Smooth muscle cell (in vitro differentiated cells): Measurements from ENCODE around the gene DUSP23. TPM values are rescaled to one million over a fixed set of nuclear protein-coding genes. Genes with fewer than 3 reads are reported as not detected.

Experiments used
- DNase-seq: peaks from one replicate; lab custom pipeline; 2025; ENCODE audit not compliant: unreplicated experiment; lab: John Stamatoyannopoulos, UW
- H2AFZ ChIP-seq: fragments of 200-600 bp; sonication (generic); 2 replicates; pipeline ENCODE4 v1.6.0; 2016; ENCODE audit warnings: antibody characterized with exemption, low read depth, mild to moderate bottlenecking
- H3F3A ChIP-seq: fragments of 200-600 bp; sonication (generic); 2 replicates; pipeline ENCODE4 v1.6.0; 2017; ENCODE audit warnings: antibody characterized with exemption, low read depth
- H3K27ac ChIP-seq: fragments of 200-600 bp; sonication (generic); 2 replicates; pipeline ENCODE4 v1.5.1; 2016; ENCODE audit warnings: low read depth, mild to moderate bottlenecking
- H3K27me3 ChIP-seq: fragments of 200-600 bp; sonication (generic); 2 replicates; pipeline ENCODE4 v1.6.1; 2016; ENCODE audit warnings: low read depth, mild to moderate bottlenecking
- H3K36me3 ChIP-seq: fragments of 200-600 bp; sonication (generic); 2 replicates; pipeline ENCODE4 v1.5.1; 2016; ENCODE audit warnings: low read depth
- H3K4me1 ChIP-seq: fragments of 200-600 bp; sonication (generic); 2 replicates; pipeline ENCODE4 v1.5.1; 2016; ENCODE audit warnings: low read depth
- H3K4me2 ChIP-seq: fragments of 200-600 bp; sonication (generic); 2 replicates; pipeline ENCODE4 v1.6.0; 2016; ENCODE audit warnings: mild to moderate bottlenecking
- H3K4me3 ChIP-seq: fragments of 200-600 bp; sonication (generic); 2 replicates; pipeline ENCODE4 v1.5.1; 2016; ENCODE audit warnings: mild to moderate bottlenecking
- H3K79me2 ChIP-seq: fragments of 200-600 bp; sonication (generic); 2 replicates; pipeline ENCODE4 v1.6.0; 2016; ENCODE audit warnings: low read depth, mild to moderate bottlenecking
- H3K9ac ChIP-seq: fragments of 200-600 bp; sonication (generic); 2 replicates; pipeline ENCODE4 v1.6.0; 2016; ENCODE audit warnings: low read depth
- H3K9me3 ChIP-seq: fragments of 200-600 bp; sonication (generic); replicated peaks from 2 replicates; pipeline ENCODE4 v1.5.1; 2016; ENCODE audit warnings: low read depth
- H4K20me1 ChIP-seq: fragments of 200-600 bp; sonication (generic); 2 replicates; pipeline ENCODE4 v1.6.0; 2016; ENCODE audit warnings: low read depth
- CTCF ChIP-seq: fragments of 200-600 bp; sonication (generic); IDR thresholded peaks from 2 replicates; pipeline ENCODE4 v1.5.1; 2017; ENCODE audit warnings: borderline replicate concordance, mild to moderate bottlenecking, antibody characterized with exemption; ENCODE audit not compliant: insufficient read depth, poor library complexity, severe bottlenecking
- WGBS: methylation state at CpG from one replicate; pipeline ENCODE4 v1.1.7; 2016; ENCODE audit warnings: low lambda C conversion rate; 5-methylcytosine and 5-hydroxymethylcytosine counted together
- polyA plus RNA-seq: library from polyadenylated mRNA; unstranded; fragments of >200 nt; fragmentation: Nextera tagmentation; extraction: Ambion mirVana; gene quantifications from 2 replicates; pipeline ENCODE4 v1.2.1, GENCODE V29; 2016
- total RNA-seq: library from RNA; depleted of rRNA; stranded (reverse); fragments of >200 nt; gene quantifications from 2 replicates; pipeline ENCODE4 v1.2.3, GENCODE V29; 2014

The DUSP23 gene
- total and polyA plus RNA-seq, 2 experiments from 2014 or later, result 32.9 to 41.4 TPM

- H3K4me3 ChIP-seq, result no peak overlapping the region
- no peak overlapping the region for H3K4me2 ChIP-seq
These were observed 34.1 kb upstream of the DUSP23 start for GRCh38 chr1:159746666-159747065.

GRCh38 chr1:159748370-159748769, 32.4 kb upstream of the DUSP23 start:
- no peak overlapping the region for H3K4me3 ChIP-seq
- H4K20me1 ChIP-seq, result no peaks in the 10 kb centered on the region
- no peaks in the 10 kb centered on the region for H3K9me3 ChIP-seq
- no peaks in the 10 kb centered on the region for H3F3A ChIP-seq
- no peak for TF ChIP-seq CTCF
- no peaks in the 10 kb centered on the region for H3K27me3 ChIP-seq
- H3K36me3 ChIP-seq, result no peaks in the 10 kb centered on the region
- no peak overlapping the region for H2AFZ ChIP-seq
- H3K9ac ChIP-seq, result no peak overlapping the region
- no peaks in the 10 kb centered on the region for H3K4me1 ChIP-seq
- no peak overlapping the region for H3K4me2 ChIP-seq
- DNase-seq, result no peak
- H3K27ac ChIP-seq, result no peak overlapping the region
- 96% methylated on average over 1 of the region's 1 CpG for WGBS
- no peaks in the 10 kb centered on the region for H3K79me2 ChIP-seq

More at GRCh38 chr1:159746666-159747065, 34.1 kb upstream of the DUSP23 start:
- no peaks in the 10 kb centered on the region for H3K4me1 ChIP-seq
- H3K27ac ChIP-seq, result no peak overlapping the region
- H3K27me3 ChIP-seq, result no peaks in the 10 kb centered on the region
- no peaks in the 10 kb centered on the region for H3K36me3 ChIP-seq
- no peaks in the 10 kb centered on the region for H4K20me1 ChIP-seq
- 62% methylated on average over 3 of the region's 3 CpGs for WGBS
- H3K79me2 ChIP-seq, result no peaks in the 10 kb centered on the region
- no peak overlapping the region for H3K9ac ChIP-seq
- TF ChIP-seq CTCF, result no peak
- no peak overlapping the region for H2AFZ ChIP-seq
- no peak for DNase-seq
- no peaks in the 10 kb centered on the region for H3F3A ChIP-seq
- peaks cover 4% of the 10 kb centered on the region for H3K9me3 ChIP-seq

GRCh38 chr1:159749630-159750029, 31.1 kb upstream of the DUSP23 start:
- no peak overlapping the region for H3K4me2 ChIP-seq
- H3K36me3 ChIP-seq, result no peaks in the 10 kb centered on the region
- no peaks in the 10 kb centered on the region for H3K9me3 ChIP-seq
- 68% methylated on average over 2 of the region's 2 CpGs for WGBS
- H3K4me1 ChIP-seq, result no peaks in the 10 kb centered on the region
- H3K4me3 ChIP-seq, result no peak overlapping the region
- H4K20me1 ChIP-seq, result no peaks in the 10 kb centered on the region
- no peak for DNase-seq
- no peak for TF ChIP-seq CTCF
- no peak overlapping the region for H3K9ac ChIP-seq
- no peaks in the 10 kb centered on the region for H3K79me2 ChIP-seq
- H3F3A ChIP-seq, result no peaks in the 10 kb centered on the region
- no peak overlapping the region for H3K27ac ChIP-seq
- H2AFZ ChIP-seq, result no peak overlapping the region
- H3K27me3 ChIP-seq, result no peaks in the 10 kb centered on the region

GRCh38 chr1:159750621-159751020, 30.1 kb upstream of the DUSP23 start:
- Histone ChIP-seq H3K9me3 (no peaks in the 10 kb centered on the region), H3K4me2 (no peak overlapping the region), H4K20me1 (no peaks in the 10 kb centered on the region), H3K27ac (no peak overlapping the region), H3K4me1 (no peaks in the 10 kb centered on the region), H3K9ac (no peak overlapping the region), H3K4me3 (no peak overlapping the region), H3K79me2 (no peaks in the 10 kb centered on the region), H3K36me3 (no peaks in the 10 kb centered on the region), H2AFZ (no peak overlapping the region), H3K27me3 (no peaks in the 10 kb centered on the region), H3F3A (no peaks in the 10 kb centered on the region)
- no peak for TF ChIP-seq CTCF
- DNase-seq, result no peak
